Large intestine (tissue), 3 donors: Measurements from ENCODE around the gene TRAP1. TPM values are rescaled to one million over a fixed set of nuclear protein-coding genes. Genes with fewer than 3 reads are reported as not detected.

ENCODE experiments used
- DNase-seq, 2 donors: peaks; one replicate each; pipeline versions ENCODE4 v3.0.0 to v3.0.0-alpha.2; 2013
- H3K27ac ChIP-seq: one replicate; pipeline ENCODE4 v1.5.1; 2013; ENCODE audit warnings: low read length
- H3K27me3 ChIP-seq: 2 replicates; pipeline ENCODE4 v1.6.1; 2013; ENCODE audit warnings: low read length; ENCODE audit not compliant: control insufficient read depth, insufficient read depth
- H3K36me3 ChIP-seq: 2 replicates; pipeline ENCODE4 v1.6.1; 2013; ENCODE audit warnings: low read length; ENCODE audit not compliant: control insufficient read depth, insufficient read depth
- H3K4me1 ChIP-seq: one replicate; pipeline ENCODE4 v1.6.1; 2013; ENCODE audit warnings: low read length; ENCODE audit not compliant: control insufficient read depth, insufficient read depth
- H3K4me3 ChIP-seq: one replicate; pipeline ENCODE4 v1.5.1; 2013; ENCODE audit warnings: low read length
- H3K9me3 ChIP-seq: one replicate; pipeline ENCODE4 v1.6.1; 2013; ENCODE audit warnings: mild to moderate bottlenecking, low read depth, low read length, moderate library complexity; ENCODE audit not compliant: control insufficient read depth
- WGBS: methylation state at CpG from one replicate; pipeline ENCODE4 v1.1.5; 2013; ENCODE audit warnings: low lambda C conversion rate; ENCODE audit not compliant: insufficient coverage; 5-methylcytosine and 5-hydroxymethylcytosine counted together
- polyA plus RNA-seq: library from polyadenylated mRNA; unstranded; fragments of 120-200 nt; gene quantifications from one replicate; pipeline ENCODE4 v1.2.1, GENCODE V29; 2013

TRAP1 gene
- polyA plus RNA-seq, 1 donor, result 97.1 TPM

DNA sequence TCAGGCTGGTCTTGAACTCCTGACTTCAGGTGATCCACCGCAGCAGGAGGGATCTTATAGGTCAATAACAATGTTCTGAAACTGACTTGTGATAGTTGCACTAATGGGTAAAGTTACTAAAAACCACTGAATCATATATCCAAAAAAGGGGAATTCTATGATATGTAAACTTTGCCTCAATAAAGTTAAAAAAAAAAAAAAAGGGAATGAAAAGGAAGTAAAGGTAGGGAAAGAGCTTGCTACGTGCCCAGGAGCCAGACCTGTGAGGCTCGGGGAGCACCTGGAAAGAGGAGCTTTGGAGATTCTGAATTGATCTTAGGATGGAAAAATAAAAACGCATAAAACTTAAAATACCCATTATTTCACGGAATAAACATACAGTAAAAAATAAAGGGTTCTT lies 20.8 kb upstream of the TRAP1 start:
- Histone ChIP-seq H3K27me3 (no peaks in the 10 kb centered on the region), H3K4me1 (no peaks in the 10 kb centered on the region), H3K27ac (no peak overlapping the region), H3K36me3 (peaks cover 90% of the 10 kb centered on the region), H3K4me3 (no peak overlapping the region), H3K9me3 (peaks cover 6% of the 10 kb centered on the region)
- 100% methylated on average over 4 of the region's 5 CpGs for WGBS
- no peak for DNase-seq

DNA sequence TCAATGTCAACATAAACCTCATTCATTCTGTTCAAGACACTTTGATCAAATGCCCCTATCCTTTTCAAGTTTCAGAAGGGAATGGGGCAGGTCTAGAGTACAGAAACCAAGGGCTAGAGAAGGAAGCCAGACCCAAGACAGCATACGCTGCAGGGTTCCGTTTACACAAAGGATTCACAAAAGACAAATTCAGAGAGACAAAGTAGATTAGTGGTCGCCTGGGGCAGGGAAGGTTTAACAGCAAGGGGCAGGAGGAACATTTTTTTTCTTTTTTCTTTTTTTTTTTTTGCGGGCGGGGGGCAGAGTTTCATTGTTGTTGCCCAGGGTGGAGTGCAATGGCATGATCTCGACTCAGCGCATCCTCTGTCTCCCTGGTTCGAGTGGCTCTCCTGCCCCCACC lies 19.9 kb upstream of the TRAP1 start:
- Histone ChIP-seq H3K9me3 (peaks cover 6% of the 10 kb centered on the region), H3K27me3 (no peaks in the 10 kb centered on the region), H3K4me1 (no peaks in the 10 kb centered on the region), H3K36me3 (peaks cover 86% of the 10 kb centered on the region), H3K27ac (no peak overlapping the region), H3K4me3 (no peak overlapping the region)
- no peak for DNase-seq
- WGBS, result 100% methylated on average over 1 of the region's 8 CpGs

DNA sequence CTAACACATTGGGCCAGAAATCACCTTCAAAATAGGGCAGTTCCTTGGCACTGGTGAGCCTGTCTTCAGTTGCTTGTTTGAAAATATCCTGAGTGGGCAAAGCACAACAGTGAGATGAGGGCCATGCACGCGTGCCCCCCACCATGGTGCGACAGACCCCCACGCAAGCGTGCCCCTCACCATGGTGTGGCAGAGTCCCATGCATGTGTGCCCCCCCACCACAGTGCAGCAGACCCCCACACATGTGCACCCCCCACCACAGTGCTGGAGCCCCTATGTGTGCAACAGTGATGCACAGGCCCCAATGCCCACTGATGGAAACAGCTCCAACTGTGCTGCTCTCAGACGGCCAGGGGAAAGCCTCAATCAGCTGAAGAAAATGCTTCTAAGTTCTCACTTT lies 18.8 kb upstream of the TRAP1 start:
- Histone ChIP-seq H3K27ac (no peak overlapping the region), H3K36me3 (peaks cover 87% of the 10 kb centered on the region), H3K9me3 (peaks cover 6% of the 10 kb centered on the region), H3K4me3 (no peak overlapping the region), H3K4me1 (no peaks in the 10 kb centered on the region), H3K27me3 (no peaks in the 10 kb centered on the region)
- WGBS, result no CpG with 5 or more reads among the region's 6 CpGs
- DNase-seq, result no peak

GRCh38 chr16:3735541-3735940 lies 18.2 kb upstream of the TRAP1 start:
- H3K36me3 ChIP-seq, result peaks cover 87% of the 10 kb centered on the region
- no CpG with 5 or more reads among the region's 13 CpGs for WGBS

DNA sequence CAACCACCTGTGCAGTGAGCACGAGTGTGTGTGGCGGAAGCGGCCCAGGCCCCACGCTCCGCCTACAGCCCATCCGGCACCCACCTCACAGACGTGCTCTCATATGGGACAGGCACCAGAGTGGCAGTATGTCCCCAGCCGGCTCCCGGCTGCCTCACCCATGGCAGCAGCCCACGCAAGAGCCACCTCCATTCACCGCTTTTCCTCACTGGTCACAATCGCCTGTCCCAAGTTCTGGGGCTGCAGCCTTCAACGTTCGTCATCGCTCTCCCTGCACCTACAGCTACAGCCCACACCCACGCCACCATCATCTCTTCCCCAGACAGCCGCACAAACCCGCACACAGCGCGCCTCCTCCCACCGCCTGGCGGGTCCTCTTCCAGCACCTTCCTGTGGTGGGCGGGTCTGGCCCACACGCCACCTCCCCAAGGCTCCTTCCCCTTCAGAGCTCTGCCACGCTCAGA lies 17.5 kb upstream of the TRAP1 start:
- 100% methylated on average over 2 of the region's 25 CpGs for WGBS
- Histone ChIP-seq H3K9me3 (peaks cover 6% of the 10 kb centered on the region), H3K27ac (no peak overlapping the region), H3K27me3 (no peaks in the 10 kb centered on the region), H3K4me3 (no peak overlapping the region), H3K36me3 (peaks cover 87% of the 10 kb centered on the region), H3K4me1 (no peaks in the 10 kb centered on the region)
- DNase-seq, result no peak

More at GRCh38 chr16:3735541-3735940, 18.2 kb upstream of the TRAP1 start:
- Histone ChIP-seq H3K9me3 (peaks cover 6% of the 10 kb centered on the region), H3K4me3 (no peak overlapping the region), H3K27me3 (no peaks in the 10 kb centered on the region), H3K4me1 (no peaks in the 10 kb centered on the region), H3K27ac (no peak overlapping the region)
- DNase-seq, result no peak

GRCh38 chr16:3734084-3734757 lies 16.9 kb upstream of the TRAP1 start:
- no peaks in the 10 kb centered on the region for H3K27me3 ChIP-seq
- WGBS, result 100% methylated on average over 1 of the region's 27 CpGs
- no peak for DNase-seq
- peaks cover 87% of the 10 kb centered on the region for H3K36me3 ChIP-seq
- no peak overlapping the region for H3K27ac ChIP-seq
- H3K4me3 ChIP-seq, result no peak overlapping the region
- no peaks in the 10 kb centered on the region for H3K4me1 ChIP-seq
- H3K9me3 ChIP-seq, result peaks cover 6% of the 10 kb centered on the region

DNA sequence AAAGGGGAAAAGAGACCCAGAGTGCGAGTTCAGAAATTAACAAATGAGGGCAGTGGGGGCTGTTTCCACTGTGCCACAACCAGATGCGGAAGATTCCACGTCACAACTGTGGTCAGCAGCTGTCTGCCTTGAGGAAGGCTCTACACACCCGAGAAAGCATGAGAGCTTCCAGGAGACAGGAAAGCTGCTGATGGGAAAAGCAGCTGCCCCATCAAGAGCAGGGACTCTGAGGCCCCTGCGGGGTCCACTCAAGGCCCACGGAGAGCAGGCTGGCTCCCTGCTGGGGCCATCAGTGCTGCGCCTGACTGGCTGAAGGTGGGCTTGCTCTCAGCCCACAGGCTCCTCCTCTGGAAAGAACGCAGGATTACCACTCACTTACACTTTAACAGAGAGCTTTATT lies 14.8 kb upstream of the TRAP1 start:
- no peak for DNase-seq
- WGBS, result no CpG with 5 or more reads among the region's 8 CpGs
- peaks cover 85% of the 10 kb centered on the region for H3K36me3 ChIP-seq

GRCh38 chr16:3731126-3731935 lies 14.0 kb upstream of the TRAP1 start:
- peaks cover 77% of the 10 kb centered on the region for H3K36me3 ChIP-seq
- DNase-seq, result no peak
- H3K9me3 ChIP-seq, result peaks cover 7% of the 10 kb centered on the region
- no peaks in the 10 kb centered on the region for H3K4me1 ChIP-seq
- H3K4me3 ChIP-seq, result no peak overlapping the region
- H3K27ac ChIP-seq, result no peak overlapping the region
- WGBS, result 100% methylated on average over 1 of the region's 34 CpGs
- H3K27me3 ChIP-seq, result no peaks in the 10 kb centered on the region

More for the DNA sequence above, 14.8 kb upstream of the TRAP1 start:
- Histone ChIP-seq H3K27ac (no peak overlapping the region), H3K9me3 (peaks cover 6% of the 10 kb centered on the region), H3K4me1 (no peaks in the 10 kb centered on the region), H3K27me3 (no peaks in the 10 kb centered on the region), H3K4me3 (no peak overlapping the region)

DNA sequence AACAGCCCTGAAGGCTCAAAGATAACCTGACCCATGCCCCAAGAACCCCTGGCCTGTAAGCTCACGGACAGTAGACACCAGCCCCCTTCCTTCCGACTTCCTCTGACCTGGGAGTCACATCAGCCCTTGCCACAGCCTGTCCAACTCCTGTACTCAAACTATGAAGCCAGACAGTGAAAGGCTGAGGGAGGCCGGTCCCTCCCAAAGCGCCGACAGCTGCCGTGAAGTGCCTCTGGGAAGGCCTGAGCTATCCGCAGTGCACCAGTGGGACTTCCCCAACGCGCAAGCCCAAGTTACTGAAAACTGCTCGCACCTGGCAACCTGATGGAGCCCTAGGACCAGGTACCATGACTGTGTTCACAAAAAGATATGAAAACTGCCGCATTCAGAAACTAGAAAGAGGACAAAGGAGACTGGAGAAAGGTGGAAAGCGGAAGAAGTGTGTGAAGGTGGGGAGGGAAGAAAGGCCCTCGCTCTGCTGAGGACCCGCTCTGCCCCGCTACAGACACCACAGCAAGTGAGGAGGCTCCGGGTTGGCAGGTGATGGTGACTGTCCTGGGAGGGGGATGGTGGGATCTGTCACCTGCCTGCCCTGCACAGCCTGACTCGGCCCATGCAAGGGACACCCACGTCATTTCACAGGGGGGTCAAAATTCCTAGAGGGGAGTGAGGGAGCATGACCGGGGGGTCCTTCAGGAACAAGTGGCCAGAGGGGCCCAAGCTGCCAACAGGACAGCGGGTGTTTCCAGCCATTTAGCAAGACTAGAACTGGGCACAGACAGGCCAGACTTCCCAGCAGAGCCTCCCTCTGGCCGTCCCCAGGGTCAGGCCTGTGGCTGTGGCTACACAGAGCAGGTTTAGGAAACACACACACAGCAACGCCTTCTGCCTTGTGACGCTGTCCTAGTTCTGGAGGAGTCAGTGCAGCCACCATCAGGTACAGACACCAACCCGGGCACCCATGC lies 13.1 kb upstream of the TRAP1 start:
- Histone ChIP-seq H3K4me3 (no peak overlapping the region), H3K4me1 (no peaks in the 10 kb centered on the region), H3K27ac (no peak overlapping the region), H3K27me3 (no peaks in the 10 kb centered on the region), H3K9me3 (peaks cover 8% of the 10 kb centered on the region), H3K36me3 (peaks cover 75% of the 10 kb centered on the region)
- WGBS, result 100% methylated on average over 4 of the region's 24 CpGs
- no peak for DNase-seq
